GM12878 (cell line): ENCODE results near the gene RAD51B. TPM values are rescaled to one million over a fixed set of nuclear protein-coding genes. Genes with fewer than 3 reads are reported as not detected.

ENCODE experiments used
- ATAC-seq: fragments of 200-7000 bp; cut with Tn5 transposase; 3 replicates; pipeline ENCODE4 v1.9.1; 2020; ENCODE audit warnings: mild to moderate bottlenecking, moderate library complexity
- BruUV-seq: library from RNA; stranded (reverse); fragments of 400-500 nt; replicated peaks from 2 replicates; lab custom pipeline; 2021; lab: Mats Ljungman, UMichigan
- CTCF ChIA-PET: fragments of 300-600 bp; sonication (Branson Sonifier 250); formaldehyde crosslinking; extraction: SDS; loops from one replicate; lab custom pipeline; 2021; ENCODE audit warnings: inconsistent platforms; lab: Yijun Ruan, JAX
- POLR2A ChIA-PET: fragments of 350-600 bp; formaldehyde crosslinking; extraction: SDS; loops from one replicate; lab custom pipeline; 2021; ENCODE audit warnings: inconsistent platforms; lab: Charles Lee
- RAD21 ChIA-PET: fragments of 300-600 bp; sonication (Branson Sonifier 250); formaldehyde crosslinking; loops from one replicate; lab custom pipeline; 2023; ENCODE audit warnings: antibody characterized with exemption; ENCODE audit not compliant: unreplicated experiment; lab: Charles Lee
- SMC1A ChIA-PET: fragments of 300-600 bp; sonication (Branson Sonifier 250); formaldehyde crosslinking; loops from one replicate; lab custom pipeline; 2023; ENCODE audit not compliant: unreplicated experiment, uncharacterized antibody; lab: Charles Lee
- DNase-seq: peaks from one replicate; pipeline ENCODE4 v3.0.0-alpha.2; 2011; ENCODE audit warnings: low read depth, low spot score
- FAIRE-seq: peaks from 3 replicates; lab custom pipeline; 2011; peaks lifted over from hg19 to GRCh38; lab: Jason Lieb, UNC
- H2AFZ ChIP-seq: 2 replicates; pipeline ENCODE4 v1.6.0; 2011; ENCODE audit warnings: low read depth, low read length, control low read depth; ENCODE audit not compliant: control insufficient read depth
- H3K27ac ChIP-seq: 2 replicates; pipeline ENCODE4 v1.5.1; 2011; ENCODE audit warnings: control low read depth; ENCODE audit not compliant: control insufficient read depth, insufficient read depth
- H3K27me3 ChIP-seq, 2 experiments: replicated peaks in 1 of 2; 2 replicates each; pipeline versions ENCODE4 v1.6.0 to v1.6.1; 2011; ENCODE audit warnings: low read length in 1 of 2; ENCODE audit not compliant: control insufficient read depth in 2 of 2, insufficient read depth in 2 of 2
- H3K36me3 ChIP-seq, 2 experiments: 2 replicates each; pipeline ENCODE4 v1.5.1; 2011; ENCODE audit warnings: low read length in 1 of 2; ENCODE audit not compliant: control insufficient read depth in 2 of 2, insufficient read depth in 2 of 2
- H3K4me1 ChIP-seq: 2 replicates; pipeline ENCODE4 v1.6.1; 2011; ENCODE audit warnings: mild to moderate bottlenecking, low read length, moderate library complexity, mixed read lengths; ENCODE audit not compliant: control insufficient read depth, insufficient read depth
- H3K4me2 ChIP-seq: 2 replicates; pipeline ENCODE4 v1.6.0; 2011; ENCODE audit warnings: control low read depth; ENCODE audit not compliant: control insufficient read depth, insufficient read depth
- H3K4me3 ChIP-seq: fragments of 200-600 bp; sonication (generic); 2 replicates; pipeline ENCODE4 v1.5.1; 2016
- H3K79me2 ChIP-seq: 2 replicates; pipeline ENCODE4 v1.6.0; 2011; ENCODE audit warnings: low read length; ENCODE audit not compliant: control insufficient read depth, insufficient read depth
- H3K9ac ChIP-seq: 2 replicates; pipeline ENCODE4 v1.8.0; 2011; ENCODE audit warnings: low read length, control low read depth, mixed read lengths; ENCODE audit not compliant: control insufficient read depth, insufficient read depth
- H3K9me3 ChIP-seq: replicated peaks from 3 replicates; pipeline ENCODE4 v1.5.1; 2011; ENCODE audit warnings: mild to moderate bottlenecking, low read length; ENCODE audit not compliant: control insufficient read depth, insufficient read depth
- H4K20me1 ChIP-seq: 2 replicates; pipeline ENCODE4 v1.6.0; 2011; ENCODE audit not compliant: control insufficient read depth, insufficient read depth
- ATF7 ChIP-seq: fragments of 450-650 bp; IDR thresholded peaks from 2 replicates; pipeline ENCODE4 v1.6.1; 2016; ENCODE audit warnings: low read depth, mild to moderate bottlenecking
- CBX5 ChIP-seq: sonication (generic); IDR thresholded peaks from 2 replicates; pipeline ENCODE4 v1.6.1; 2016; ENCODE audit warnings: low read depth, moderate library complexity, mild to moderate bottlenecking, inconsistent platforms
- DPF2 ChIP-seq: fragments of 450-650 bp; IDR thresholded peaks from 2 replicates; pipeline ENCODE4 v1.6.1; 2017; ENCODE audit warnings: mild to moderate bottlenecking
- GABPA ChIP-seq: IDR thresholded peaks from 2 replicates; pipeline ENCODE4 v1.6.1; 2014; ENCODE audit warnings: antibody characterized with exemption, low read depth, mild to moderate bottlenecking, inconsistent platforms
- KLF5 ChIP-seq: fragments of 450-650 bp; IDR thresholded peaks from 2 replicates; pipeline ENCODE4 v1.6.1; 2014; ENCODE audit warnings: mild to moderate bottlenecking; ENCODE audit not compliant: partially characterized antibody
- NBN ChIP-seq: fragments of 450-650 bp; IDR thresholded peaks from 2 replicates; pipeline ENCODE4 v1.6.1; 2016
- NFYA ChIP-seq: IDR thresholded peaks from 2 replicates; pipeline ENCODE4 v1.6.1; 2011; ENCODE audit warnings: low read depth, mild to moderate bottlenecking, low read length, improper control_type of control experiment, borderline replicate concordance
- NRF1 ChIP-seq: conservative IDR thresholded peaks from 2 replicates; pipeline ENCODE4 v1.6.1; 2011; ENCODE audit warnings: mild to moderate bottlenecking, low read depth, low read length, improper control_type of control experiment
- PML ChIP-seq: IDR thresholded peaks from 2 replicates; pipeline ENCODE4 v1.6.1; 2012; ENCODE audit warnings: low read length, inconsistent platforms
- PRDM15 ChIP-seq: fragments of 450-650 bp; formaldehyde crosslinking; IDR thresholded peaks from 2 replicates; pipeline ENCODE4 v1.4.0; 2020; ENCODE audit warnings: mild to moderate bottlenecking, moderate library complexity
- RELB ChIP-seq: fragments of 450-650 bp; IDR thresholded peaks from 2 replicates; pipeline ENCODE4 v1.6.1; 2017; ENCODE audit warnings: low read depth, mild to moderate bottlenecking, moderate library complexity
- RUNX3 ChIP-seq: IDR thresholded peaks from 2 replicates; pipeline ENCODE4 v1.6.1; 2012; ENCODE audit warnings: low read length, inconsistent platforms
- SP1 ChIP-seq: IDR thresholded peaks from one replicate; pipeline ENCODE4 v1.6.1; 2011; ENCODE audit warnings: low read depth, low read length
- ZZZ3 ChIP-seq: IDR thresholded peaks from 2 replicates; pipeline ENCODE4 v1.6.1; 2011; ENCODE audit warnings: low read depth; ENCODE audit not compliant: control insufficient read depth, insufficient read length
- WGBS: methylation state at CpG from one replicate; pipeline ENCODE4 v1.1.6; 2016; ENCODE audit warnings: low lambda C conversion rate; ENCODE audit not compliant: insufficient replicate concordance, insufficient coverage; ENCODE audit errors: missing lambda C conversion rate; 5-methylcytosine and 5-hydroxymethylcytosine counted together
- in situ Hi-C: fragments of 300-500 bp; cut with MboI; formaldehyde crosslinking; loops from 9 replicates; pipeline ENCODE4 v1.14.3; 2018; ENCODE audit warnings: mixed read lengths
- intact Hi-C: fragments of 100-400 bp; cut with micrococcal nuclease; formaldehyde crosslinking; loops from one replicate; pipeline ENCODE4 v1.14.2; 2022; ENCODE audit not compliant: unreplicated experiment
- polyA plus RNA-seq, 11 experiments: library from polyadenylated mRNA; depleted of rRNA in 4 of 11; unstranded in 6 of 11; stranded (reverse) in 5 of 11; fragments of >200 nt; fragmentation: Nextera tagmentation in 4 of 11; fragmentation: Illumina TruSeq in 1 of 11; extraction: Ambion mirVana in 4 of 11; extraction: Trizol in 1 of 11; gene quantifications; 1 replicate in 1 of 11; 2 replicates in 10 of 11; pipeline versions ENCODE4 v1.2.1 to v1.2.3, GENCODE V29; 2011 to 2016; ENCODE audit warnings: inconsistent platforms in 2 of 11, missing spikeins in 2 of 11, low read depth in 1 of 11
- total RNA-seq, 4 experiments: library from RNA; depleted of rRNA in 3 of 4; stranded (reverse); fragments of >200 nt in 3 of 4; fragmentation: Illumina TruSeq in 1 of 4; extraction: Trizol in 1 of 4; gene quantifications; 2 replicates each; pipeline versions ENCODE4 v1.2.1 to v1.2.3, GENCODE V29; 2013 to 2021
- TF ChIP-seq, protein P1 (sequence below): fragments of 450-650 bp; IDR thresholded peaks from 2 replicates; pipeline ENCODE4 v1.6.1; 2018; ENCODE audit warnings: mild to moderate bottlenecking, low read depth, moderate library complexity; ENCODE audit not compliant: partially characterized antibody

RAD51B gene
- total and polyA plus RNA-seq, 10 of the 15 experiments (the other 5 are each of a cell fraction or from before 2014, with no cell fraction given) = 9.8 to 26.8 (median 21.3) TPM

DNA sequence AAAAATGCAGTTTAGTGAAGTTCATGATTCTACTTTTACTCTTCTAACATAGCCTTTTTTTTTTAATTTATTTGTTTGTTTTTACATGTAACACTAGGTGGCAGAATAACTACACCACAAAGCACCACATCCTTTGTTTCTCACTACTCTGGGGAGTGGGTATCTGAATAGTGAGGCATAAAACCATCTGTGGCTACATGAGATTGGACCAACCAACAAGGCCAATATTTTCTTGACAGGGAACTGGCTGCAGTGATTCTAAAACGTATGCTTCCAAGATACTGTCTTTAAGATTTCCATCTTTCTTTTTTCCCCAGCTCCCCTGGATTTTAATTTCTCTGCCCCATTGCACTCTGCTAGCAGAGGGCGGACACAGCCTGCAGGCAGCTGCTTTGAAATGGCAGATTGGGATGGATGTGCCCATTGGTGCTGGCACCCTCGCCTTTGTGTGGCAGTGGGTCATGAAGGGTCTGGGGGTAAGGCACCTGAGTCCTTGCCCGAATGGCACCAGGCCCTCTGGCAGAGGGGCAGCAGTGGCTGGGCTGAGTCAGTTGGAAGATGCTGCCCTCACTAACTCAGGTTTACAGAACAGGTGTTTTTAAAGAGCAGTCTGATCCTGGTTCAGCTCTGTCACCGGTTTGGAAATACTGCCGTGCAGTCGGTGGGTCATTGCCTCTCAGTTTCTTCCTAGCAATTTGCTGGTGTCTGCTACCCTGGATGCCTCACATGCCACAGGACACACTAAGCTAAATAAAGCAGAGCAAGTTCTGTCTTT lies 429.1 kb downstream of the RAD51B start:
- CTCF ChIA-PET = interaction anchor here (0.6 to 11.1 kb wide), 45 partner anchors 8 to 614 kb away, joined by 3 to 310 read pairs (median 4); no protein-coding TSS in a partner anchor
- no peak overlapping the region for H2AFZ ChIP-seq
- H3K4me1 ChIP-seq = peaks cover 41% of the 10 kb centered on the region
- no peak overlapping the region for H3K4me3 ChIP-seq
- FAIRE-seq (no peak), DNase-seq (peak; percentile 89), ATAC-seq (peak; percentile 84)
- 55% methylated on average over 7 of the region's 7 CpGs for WGBS
- peak overlapping the region; percentile 41 for H3K4me2 ChIP-seq
- H3K27ac ChIP-seq = peak overlapping the region; percentile 60
- in situ Hi-C loops = loop anchor here (5.0 kb wide), 2 partner anchors 306 to 544 kb away; partner anchors contain the start of gene ZFP36L1
- SMC1A ChIA-PET = interaction anchor here (0.6 to 13.5 kb wide), 56 partner anchors 8 to 595 kb away, joined by 3 to 314 read pairs (median 7); no protein-coding TSS in a partner anchor
- RAD21 ChIA-PET = interaction anchor here (0.6 to 15.6 kb wide), 44 partner anchors 8 to 614 kb away, joined by 3 to 292 read pairs (median 6); partner anchors contain the start of gene ZFP36L1
- no peaks in the 10 kb centered on the region for H4K20me1 ChIP-seq
- H3K79me2 ChIP-seq = no peaks in the 10 kb centered on the region
- no peaks in the 10 kb centered on the region; the same call in 2 of the 3 replicates for H3K9me3 ChIP-seq
- no peaks in the 10 kb centered on the region for H3K36me3 ChIP-seq
- H3K27me3 ChIP-seq = no peaks in the 10 kb centered on the region
- H3K9ac ChIP-seq = peak overlapping the region; percentile 43
- no TSS peak for BruUV-seq
- POLR2A ChIA-PET = interaction anchor here (0.5 to 3.7 kb wide), 11 partner anchors 11 to 574 kb away, joined by 3 to 23 read pairs (median 4); no protein-coding TSS in a partner anchor
- intact Hi-C loops = loop anchor here (1.0 to 10.0 kb wide), 8 partner anchors 31 to 846 kb away; no protein-coding TSS in a partner anchor
- TF ChIP-seq ATF7 = no peak
- no peak for TF ChIP-seq CBX5
- no peak for TF ChIP-seq NFYA
- TF ChIP-seq, protein P1, sequence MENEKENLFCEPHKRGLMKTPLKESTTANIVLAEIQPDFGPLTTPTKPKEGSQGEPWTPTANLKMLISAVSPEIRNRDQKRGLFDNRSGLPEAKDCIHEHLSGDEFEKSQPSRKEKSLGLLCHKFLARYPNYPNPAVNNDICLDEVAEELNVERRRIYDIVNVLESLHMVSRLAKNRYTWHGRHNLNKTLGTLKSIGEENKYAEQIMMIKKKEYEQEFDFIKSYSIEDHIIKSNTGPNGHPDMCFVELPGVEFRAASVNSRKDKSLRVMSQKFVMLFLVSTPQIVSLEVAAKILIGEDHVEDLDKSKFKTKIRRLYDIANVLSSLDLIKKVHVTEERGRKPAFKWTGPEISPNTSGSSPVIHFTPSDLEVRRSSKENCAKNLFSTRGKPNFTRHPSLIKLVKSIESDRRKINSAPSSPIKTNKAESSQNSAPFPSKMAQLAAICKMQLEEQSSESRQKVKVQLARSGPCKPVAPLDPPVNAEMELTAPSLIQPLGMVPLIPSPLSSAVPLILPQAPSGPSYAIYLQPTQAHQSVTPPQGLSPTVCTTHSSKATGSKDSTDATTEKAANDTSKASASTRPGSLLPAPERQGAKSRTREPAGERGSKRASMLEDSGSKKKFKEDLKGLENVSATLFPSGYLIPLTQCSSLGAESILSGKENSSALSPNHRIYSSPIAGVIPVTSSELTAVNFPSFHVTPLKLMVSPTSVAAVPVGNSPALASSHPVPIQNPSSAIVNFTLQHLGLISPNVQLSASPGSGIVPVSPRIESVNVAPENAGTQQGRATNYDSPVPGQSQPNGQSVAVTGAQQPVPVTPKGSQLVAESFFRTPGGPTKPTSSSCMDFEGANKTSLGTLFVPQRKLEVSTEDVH = no peak
- TF ChIP-seq KLF5 = no peak
- no peak for TF ChIP-seq ZZZ3
- no peak for TF ChIP-seq PRDM15 (CRISPR knock-in tag)
- TF ChIP-seq SP1 = no peak
- peak; percentile 44; the same call in 1 of the 2 replicates for TF ChIP-seq RUNX3
- TF ChIP-seq NBN = 0 out of 2 replicates have a peak, but pooled peaks have one; percentile 31
- no peak for TF ChIP-seq NRF1
- 0 out of 2 replicates have a peak, but pooled peaks have one; percentile 19 for TF ChIP-seq RELB
- TF ChIP-seq PML = no peak
- TF ChIP-seq DPF2 = peak; percentile 17; the same call in 1 of the 2 replicates
- no peak for TF ChIP-seq GABPA
